ENCODE measurements around the gene KCNQ1OT1. TPM values are rescaled to one million over a fixed set of nuclear protein-coding genes. Genes with fewer than 3 reads are reported as not detected.

Gene KCNQ1OT1
- total and polyA plus RNA-seq, 9 of the 15 experiments (the other 6 are each of a cell fraction or from before 2014, with no cell fraction given) = 0.04 to 2.3 (median 0.74) TPM

GRCh38 chr11:2699531-2700414 is at the start of gene KCNQ1OT1 (continued):
- TF ChIP-seq FOXK2 (conservative IDR thresholded peaks at IDR 0.05 in 1 of 2, IDR thresholded peaks at IDR 0.05 in 1 of 2; ENCODE audit: low read depth in 2 of 2) (peak in 1 of 2 experiments; percentile 18; a peak in 1 of 4 replicates), TCF15 (CRISPR knock-in tag; IDR thresholded peaks at IDR 0.05) (no peak), USF1 (CRISPR knock-in tag; IDR thresholded peaks at IDR 0.05) (peak; percentile 43), RAD21 (CRISPR knock-in tag; conservative IDR thresholded peaks at IDR 0.05 in 1 of 2, IDR thresholded peaks at IDR 0.05 in 1 of 2) (peak in 1 of 2 experiments; percentile 18; a peak in 1 of 4 replicates), PKNOX1 (IDR thresholded peaks at IDR 0.05) (peak; percentile 63), POLR2B (IDR thresholded peaks at IDR 0.05; ENCODE audit: low read depth, partially characterized antibody) (peak; percentile 95), GMEB1 (CRISPR knock-in tag; IDR thresholded peaks at IDR 0.05) (peak; percentile 43), LEF1 (IDR thresholded peaks at IDR 0.05) (peak; percentile 22; the same call in 1 of the 2 replicates), RB1 (IDR thresholded peaks at IDR 0.05; ENCODE audit: low read depth) (peak; percentile 41), KDM5B (IDR thresholded peaks at IDR 0.05; ENCODE audit: insufficient replicate concordance, low read depth, low read length) (peak; percentile 99), ZNF696 (CRISPR knock-in tag; conservative IDR thresholded peaks at IDR 0.05) (no peak), EP300 (IDR thresholded peaks at IDR 0.05; ENCODE audit: low read length) (0 out of 2 replicates have a peak, but pooled peaks have one; percentile 9), ZNF232 (CRISPR knock-in tag; IDR thresholded peaks at IDR 0.05) (0 out of 2 replicates have a peak, but pooled peaks have one; percentile 46), NFYB (IDR thresholded peaks at IDR 0.05; ENCODE audit: extremely low read depth, insufficient read length) (peak; percentile 98), XRCC5 (IDR thresholded peaks at IDR 0.05; ENCODE audit: low read depth, low read length) (no peak), ADNP (tag; IDR thresholded peaks at IDR 0.05) (no peak), SP2 (IDR thresholded peaks at IDR 0.05; ENCODE audit: extremely low read depth, low read depth, low read length, poor library complexity, severe bottlenecking) (peak; percentile 17), CC2D1A (IDR thresholded peaks at IDR 0.05) (no peak), RFX5 (IDR thresholded peaks at IDR 0.05; ENCODE audit: low read depth, low read length) (peak; percentile 75), HES1 (IDR thresholded peaks at IDR 0.05; ENCODE audit: low read depth) (peak; percentile 19; the same call in 1 of the 2 replicates), ZNF23 (CRISPR knock-in tag; IDR thresholded peaks at IDR 0.05) (no peak), MAZ (CRISPR knock-in tag; conservative IDR thresholded peaks at IDR 0.05 in 1 of 2, IDR thresholded peaks at IDR 0.05 in 1 of 2) (peak; percentile 93 to 96), ZNF316 (IDR thresholded peaks at IDR 0.05) (0 out of 2 replicates have a peak, but pooled peaks have one; percentile 2)
